ENCODE results near the gene IPO5.
"Not testable (repeated sequence)": the region's sequence is repeated elsewhere in the genome, so short reads cannot be mapped to it uniquely, and the experiment has no call there.

IPO5 gene

DNA sequence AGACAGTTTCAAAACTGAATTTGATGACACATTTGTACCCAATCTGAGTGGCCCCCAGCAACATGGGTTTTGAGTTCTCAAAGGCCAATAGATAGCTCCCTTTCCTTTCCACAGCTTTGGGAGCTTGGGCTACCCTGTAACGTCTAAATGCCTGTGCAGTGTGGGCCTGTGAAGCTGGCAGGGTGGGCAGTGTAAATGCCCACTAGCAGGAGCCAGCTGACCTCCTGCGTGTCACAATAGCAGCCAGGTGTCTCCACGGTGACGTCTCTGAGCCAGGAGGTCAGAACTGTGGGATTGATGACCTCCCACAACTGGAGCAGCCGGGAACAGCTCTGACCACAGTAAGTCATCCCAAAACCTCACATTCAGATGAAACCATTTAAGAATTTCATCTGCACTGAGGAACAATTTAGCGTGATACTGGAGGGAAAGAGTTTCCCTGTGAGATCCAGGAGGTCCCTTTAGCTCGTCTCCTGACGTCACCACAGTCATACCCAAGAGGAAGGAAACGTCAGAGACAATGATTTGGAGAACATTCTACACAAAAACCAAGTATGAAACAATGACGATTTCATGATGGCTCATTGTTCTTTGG is at the start of gene IPO5:
Gene IPO5 (plus strand): TSS at position 300 of the 595 bp plus-strand sequence. CDS start 23,022 bp downstream, outside the sequence.
- DNase-seq, result no peak

DNA sequence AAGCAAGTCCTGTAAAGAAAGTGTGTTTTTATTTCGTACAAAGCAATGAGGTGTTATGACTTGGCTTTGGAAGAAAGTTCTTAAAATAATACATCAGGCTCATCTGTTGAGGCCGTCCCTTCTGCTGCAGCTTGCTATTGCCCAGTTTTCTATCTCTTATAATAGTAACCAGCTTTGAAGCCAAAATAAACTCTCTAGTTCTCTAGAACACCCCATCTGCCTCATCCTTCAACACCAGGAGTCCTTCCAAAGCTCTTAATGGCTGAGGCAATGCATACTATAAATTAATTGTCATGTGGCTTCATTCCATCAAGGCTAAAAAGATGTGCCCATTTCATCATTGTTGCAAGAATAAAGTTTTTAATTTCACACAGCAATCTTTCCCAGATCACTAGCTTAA is 49.4 kb upstream of the IPO5 start:
- no peak for DNase-seq

DNA sequence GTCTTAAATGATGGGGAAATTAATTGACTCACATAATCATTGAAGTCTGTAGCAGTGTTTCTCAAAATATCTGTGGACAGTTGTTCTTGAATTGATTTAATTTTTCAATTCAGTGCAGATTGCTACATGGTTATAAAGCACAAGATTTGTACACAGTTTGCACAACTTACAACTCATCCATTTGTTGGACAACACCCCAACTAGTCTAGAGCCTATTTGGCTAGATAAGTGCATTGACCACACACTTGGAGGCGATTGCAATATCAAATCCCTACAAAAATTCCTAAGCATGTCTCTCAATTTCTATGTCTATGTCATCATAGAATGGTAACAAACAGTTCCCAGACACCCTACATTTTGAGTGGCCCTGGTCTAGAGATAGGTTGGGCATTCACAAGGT is 48.0 kb upstream of the IPO5 start:
- DNase-seq, result no peak

DNA sequence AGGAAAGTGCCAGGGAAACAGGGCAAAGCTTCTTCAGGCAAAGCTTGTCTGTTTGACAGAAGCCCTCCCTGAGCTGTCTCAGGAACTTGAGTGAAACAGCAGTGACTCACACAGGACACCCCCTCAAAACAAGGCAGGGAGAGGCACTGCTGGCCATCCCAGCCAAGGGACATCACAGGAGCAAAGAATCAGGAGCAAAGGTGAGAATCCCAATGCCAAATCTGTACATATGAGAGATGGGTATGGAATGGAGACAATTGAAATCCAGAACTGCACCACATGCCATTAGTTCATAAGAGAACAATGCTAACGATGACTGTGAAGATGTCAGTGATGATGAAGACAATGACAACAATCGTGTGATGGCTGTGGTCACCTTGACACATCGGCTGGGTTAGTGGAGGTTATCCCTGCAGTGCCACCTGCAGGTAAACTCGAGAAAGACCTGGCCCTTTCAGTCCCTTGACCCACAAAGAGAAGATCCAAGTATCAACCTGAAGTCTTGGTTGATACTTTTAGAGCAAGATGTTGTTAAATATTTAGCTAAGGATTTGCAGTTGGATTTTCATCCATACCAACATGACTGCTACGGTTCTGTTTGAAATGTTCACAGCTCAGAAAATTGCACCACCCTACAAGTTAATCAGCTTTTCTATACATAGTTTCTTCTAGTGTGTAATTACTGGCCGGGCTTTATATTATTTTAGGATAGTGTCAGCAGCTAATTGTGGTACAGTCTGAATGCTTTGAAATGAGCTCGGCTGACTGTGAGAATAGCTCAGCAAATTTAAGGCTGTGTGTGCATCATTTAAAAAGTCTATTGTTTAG is 42.0 kb upstream of the IPO5 start:
- DNase-seq, result peak; percentile 12 to 27

DNA sequence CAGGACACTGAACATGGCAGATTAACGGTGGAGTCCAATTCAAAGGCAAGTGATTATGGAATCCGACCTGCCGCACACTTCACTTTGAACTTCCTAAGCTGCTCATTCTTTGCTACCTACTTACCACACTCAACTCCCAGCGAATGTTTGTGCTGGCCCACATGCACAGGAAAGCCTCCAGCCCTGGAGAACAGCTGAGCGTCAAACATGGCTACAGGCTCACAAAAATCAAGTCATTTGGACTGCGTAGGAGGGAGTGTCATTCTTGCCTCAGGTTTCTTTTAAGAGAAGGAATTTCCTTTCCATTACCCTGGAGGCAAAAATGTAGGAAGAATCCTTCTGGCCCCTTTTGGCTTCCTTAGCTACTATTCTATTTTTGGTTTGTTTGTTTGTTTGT is 41.3 kb upstream of the IPO5 start:
- no peak for DNase-seq

DNA sequence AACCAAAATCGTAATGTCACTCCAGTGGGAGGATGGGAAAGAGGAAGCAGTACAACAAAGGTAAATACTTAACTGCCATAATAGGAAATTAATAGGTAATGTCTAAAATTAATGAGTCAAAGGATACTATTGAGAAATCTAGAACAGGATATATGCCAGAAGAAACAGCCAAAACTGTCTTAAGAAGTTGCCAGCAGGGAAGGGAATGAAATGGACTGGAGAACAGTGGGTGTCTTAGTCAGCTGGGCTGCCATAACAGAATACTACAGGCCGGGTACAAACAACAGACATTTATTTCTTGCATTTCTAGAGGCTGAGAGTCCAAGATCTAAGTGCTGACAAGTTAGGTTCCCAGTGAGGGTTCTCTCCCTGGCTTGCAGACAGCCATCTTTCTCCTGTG is 40.3 kb upstream of the IPO5 start:
- DNase-seq, result no peak

DNA sequence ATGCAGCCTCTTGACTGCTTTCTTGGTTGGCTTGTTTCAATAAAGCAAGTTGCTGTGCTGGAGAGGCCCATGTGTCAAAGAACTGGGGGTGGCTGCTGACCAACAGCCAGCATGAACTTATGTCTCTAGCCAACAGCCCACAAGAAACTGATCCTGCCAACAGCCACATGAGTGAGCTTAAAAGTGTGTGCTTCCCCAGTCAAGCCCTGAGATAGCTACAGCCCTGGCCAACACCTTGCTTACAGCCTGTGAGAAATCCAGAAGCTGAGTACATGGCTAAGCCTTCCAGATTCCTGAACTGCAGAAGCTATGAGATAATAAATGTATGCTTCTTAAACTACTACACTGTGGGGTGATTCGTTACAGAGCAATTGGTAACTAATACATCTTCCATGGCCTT is 38.9 kb upstream of the IPO5 start:
- DNase-seq, result no peak

DNA sequence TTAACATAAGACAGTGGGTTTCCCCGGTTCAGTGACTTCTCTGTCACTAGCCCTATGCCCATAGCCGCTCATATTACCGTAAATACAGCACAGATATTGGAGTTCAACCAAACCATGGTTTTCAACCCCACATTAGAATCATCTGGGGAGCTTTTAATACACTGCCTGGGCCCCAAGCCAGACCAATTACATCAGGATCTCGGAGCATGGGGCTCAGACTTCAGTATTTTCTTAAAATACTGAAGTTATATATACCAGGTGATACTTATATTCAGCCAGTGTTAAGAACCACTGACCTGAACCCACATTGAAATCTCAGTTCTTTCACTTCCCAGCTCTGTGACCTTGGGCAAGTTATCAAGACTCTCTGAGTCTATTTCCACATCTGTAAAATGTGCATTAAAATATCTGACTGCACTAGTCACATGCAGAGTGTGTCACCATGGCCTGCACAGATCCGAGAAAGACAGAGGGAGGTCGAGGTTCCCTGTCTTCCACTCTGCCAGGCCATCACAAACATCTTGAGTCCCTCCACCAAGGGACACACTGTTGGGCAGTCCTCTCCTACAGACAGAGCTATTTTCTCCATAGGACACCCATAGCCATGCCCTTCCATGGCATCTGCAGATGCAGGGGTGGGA is 32.2 kb upstream of the IPO5 start:
- no peak for DNase-seq

DNA sequence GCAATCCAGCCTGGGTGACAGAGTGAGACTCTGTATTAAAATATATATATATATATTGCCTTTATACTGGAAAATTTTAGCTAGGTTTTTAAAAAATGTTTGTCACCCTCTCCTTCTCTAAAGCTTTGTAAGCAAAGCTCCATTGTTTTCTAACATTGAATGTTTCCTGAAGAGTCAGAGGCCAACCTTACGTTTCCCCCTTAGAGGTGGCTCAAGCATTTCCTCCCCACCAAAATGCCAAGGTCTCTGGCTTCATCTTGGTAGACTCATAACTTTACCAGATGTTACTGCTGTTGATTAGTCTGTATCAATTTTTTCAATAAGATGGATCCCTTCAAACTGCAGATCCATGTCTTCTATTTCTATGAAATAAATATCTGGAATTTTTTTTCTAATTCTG is 25.2 kb upstream of the IPO5 start:
- DNase-seq, result no peak

DNA sequence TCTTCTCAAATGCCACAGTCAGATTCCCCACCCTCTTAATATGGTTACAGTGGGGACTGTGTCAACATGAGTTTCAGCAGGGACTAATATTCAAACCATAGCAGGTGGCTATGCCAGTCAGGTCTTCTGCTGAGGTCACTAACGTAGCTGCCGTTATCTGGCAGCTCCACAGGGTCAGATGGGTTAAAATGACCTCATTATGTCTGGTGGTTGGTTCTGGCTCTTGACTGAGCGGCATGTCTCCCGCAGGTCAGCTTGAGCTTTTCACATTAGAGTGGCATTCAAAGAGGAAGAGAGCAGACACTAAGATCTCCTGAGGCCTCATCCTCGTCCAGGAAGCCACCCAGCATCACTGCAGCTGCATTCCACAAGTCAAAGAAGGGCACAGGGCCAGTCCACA is 21.4 kb upstream of the IPO5 start:
- no peak for DNase-seq

DNA sequence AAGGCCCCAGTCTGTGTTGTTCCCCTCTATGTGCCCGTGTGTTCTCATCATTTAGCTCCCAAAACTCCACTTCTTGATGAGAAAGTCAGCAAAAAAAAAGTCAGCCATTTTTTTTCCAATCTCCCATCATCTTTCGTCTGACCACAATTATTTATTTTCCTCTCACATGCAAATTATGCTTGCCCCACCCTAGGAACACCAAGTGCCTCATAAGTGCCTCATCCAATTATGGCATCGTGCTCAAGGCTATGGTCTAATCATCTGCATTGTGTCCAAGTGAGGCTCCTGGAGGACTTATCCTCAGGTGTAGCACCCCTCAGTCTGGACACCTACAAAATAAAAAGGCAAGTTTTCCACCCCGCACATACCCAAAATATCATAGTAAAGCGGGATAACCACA is 20.8 kb upstream of the IPO5 start:
- no peak for DNase-seq

DNA sequence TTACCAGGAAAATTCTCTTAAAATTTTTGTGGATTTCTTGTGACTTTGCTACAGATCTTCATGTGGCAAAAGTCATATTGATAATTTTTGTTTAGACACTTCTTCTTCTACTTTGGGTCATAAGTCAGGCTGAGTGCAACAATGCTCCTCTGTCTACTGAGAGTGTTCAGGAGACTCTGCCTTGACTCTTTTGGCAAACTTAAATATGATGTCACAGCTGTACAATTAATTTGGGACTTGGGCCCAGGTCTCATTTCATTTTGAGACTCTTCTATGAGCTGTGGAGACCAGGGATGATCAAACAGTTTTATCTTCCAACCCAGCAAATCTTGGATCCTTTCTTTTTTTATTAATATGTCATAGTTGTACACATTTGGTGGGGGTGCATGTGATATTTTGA is 19.7 kb upstream of the IPO5 start:
- DNase-seq, result no peak

DNA sequence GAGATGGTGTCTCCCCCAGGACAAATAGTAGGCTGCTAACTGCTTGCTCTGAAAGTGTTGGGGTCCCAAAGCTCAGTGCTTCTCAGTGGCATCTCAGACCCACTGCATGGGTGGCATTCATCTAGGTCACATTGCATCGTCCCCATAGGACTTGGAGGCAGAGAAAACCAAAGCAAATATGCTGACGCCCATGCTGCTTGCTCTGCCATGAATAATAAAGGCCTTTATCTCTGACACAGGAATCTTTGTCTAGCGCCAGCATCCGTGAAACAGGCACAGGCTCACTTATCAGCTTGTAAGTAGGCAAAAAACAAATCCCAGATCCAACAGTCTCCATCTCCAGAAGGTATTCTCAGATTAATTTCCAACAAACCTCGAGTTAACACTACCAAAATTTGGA is 18.9 kb upstream of the IPO5 start:
- no peak for DNase-seq

DNA sequence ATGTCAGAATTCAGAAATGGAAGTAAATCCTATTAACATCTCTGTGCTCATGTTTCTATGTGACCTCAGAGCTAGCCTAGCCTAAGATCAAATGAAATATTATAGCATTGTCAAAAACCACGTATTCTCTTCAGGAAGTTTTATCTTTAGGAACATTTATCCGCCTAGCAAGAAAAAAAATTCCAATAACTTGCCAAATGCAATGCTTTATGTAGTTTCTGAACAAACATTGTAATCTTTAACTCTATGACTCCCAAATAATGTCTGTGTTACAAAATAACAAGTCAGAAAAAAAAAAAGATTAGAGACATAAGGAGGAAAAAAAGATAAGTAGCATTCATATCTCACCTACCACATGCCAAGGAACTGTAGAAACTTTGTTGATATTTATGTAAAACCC is 18.4 kb upstream of the IPO5 start:
- no peak for DNase-seq

DNA sequence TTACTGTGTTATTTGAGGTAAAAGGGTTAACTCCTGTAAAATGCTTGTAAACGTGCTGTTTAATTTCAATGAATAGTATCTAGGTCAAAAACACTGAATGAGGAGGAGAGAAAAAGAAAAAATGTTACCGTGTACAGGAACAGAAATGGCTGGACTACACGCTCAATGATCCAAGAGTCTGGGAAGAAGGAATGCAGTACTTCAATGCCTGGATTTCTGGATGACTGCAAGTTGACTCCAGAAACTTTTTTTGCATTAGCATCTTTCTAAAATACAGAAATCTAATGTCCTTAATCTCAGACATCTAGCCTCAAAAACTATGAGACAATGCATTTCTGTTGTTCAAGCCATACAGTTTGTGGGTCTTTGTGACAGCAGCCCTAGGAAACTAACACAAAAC is 17.4 kb upstream of the IPO5 start:
- DNase-seq, result no peak

DNA sequence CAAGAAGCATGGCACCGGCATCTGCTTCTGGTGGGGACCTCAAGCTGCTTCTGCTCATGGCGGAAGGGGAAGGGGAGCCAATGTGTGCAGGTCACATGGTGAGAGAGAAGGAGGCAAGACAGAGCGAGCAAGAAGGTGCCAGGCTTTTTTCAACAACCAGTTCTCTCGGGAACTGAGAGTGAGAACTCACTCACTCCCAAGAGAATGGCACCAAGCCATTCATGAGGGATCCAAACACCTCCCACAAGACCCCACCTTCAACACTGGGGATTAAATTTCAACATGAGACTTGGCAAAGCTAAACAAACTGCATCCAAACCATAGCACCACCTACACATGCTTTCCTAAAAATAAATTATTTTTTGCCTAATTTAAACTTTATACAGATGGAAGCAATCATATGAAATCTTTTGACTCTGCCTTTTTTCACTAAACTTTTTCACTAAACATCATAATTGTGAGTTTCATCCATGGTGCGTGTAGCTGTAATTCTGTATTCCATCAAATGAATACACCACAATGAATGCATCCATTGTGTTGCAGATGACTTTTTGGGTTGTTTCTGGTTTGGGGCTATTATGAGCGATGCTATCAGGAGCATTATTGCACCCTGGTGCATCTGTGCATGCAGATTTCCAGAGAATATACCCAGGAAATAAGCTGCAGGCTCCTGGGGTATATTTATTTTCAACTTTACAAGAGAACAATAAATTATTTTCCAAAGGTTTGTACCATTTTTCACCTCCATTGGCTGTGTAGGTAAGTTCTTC is 14.6 kb upstream of the IPO5 start:
- DNase-seq, result no peak

DNA sequence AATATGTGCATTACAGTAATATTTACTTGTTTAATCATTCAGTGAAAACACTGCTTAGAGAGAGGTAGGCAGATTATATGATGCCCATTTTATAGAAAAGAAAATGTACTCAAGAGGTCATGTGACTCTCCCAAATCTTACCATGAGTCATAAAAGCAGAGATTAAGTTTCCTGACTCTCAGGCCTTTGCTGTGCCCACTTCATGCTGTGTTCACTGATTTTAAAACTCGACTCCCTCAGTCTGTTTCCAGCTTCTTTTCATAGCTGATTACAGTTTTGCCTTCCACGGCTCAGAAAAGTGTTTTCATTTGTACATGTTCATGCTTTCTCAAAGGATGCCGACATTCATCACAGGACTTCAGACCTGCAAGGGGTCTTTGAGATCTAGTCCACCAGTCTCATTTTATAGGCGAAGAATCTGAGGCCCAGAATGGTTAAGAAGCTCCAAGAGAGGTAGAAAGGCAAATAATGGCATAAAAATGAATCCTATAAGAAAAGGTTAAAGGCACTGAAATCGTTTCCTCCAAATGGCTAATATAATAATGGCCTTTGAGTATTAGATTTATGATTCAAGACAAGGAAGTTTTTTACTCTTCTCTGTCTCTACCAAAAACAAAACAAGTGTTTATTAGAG is 9.0 kb upstream of the IPO5 start:
- DNase-seq, result no peak

DNA sequence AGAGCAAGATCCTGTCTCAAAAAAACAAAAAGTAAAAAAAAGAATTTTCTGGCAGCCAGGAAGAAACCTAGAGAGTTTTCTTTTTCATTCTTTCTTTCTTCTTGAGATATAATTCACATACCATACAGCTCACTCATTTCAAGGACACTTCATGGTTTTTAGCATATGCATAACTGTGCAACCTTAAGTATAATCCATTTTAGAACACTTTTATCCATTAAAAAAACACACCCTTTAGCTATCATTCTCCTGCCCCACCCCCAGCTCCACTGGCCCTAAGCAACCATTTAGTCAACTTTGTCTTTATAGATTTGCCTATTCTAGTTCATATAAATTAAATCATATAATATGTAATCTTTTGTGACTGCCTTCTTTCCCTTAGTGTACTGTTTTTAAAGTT is 8.1 kb upstream of the IPO5 start:
- DNase-seq, result no peak

DNA sequence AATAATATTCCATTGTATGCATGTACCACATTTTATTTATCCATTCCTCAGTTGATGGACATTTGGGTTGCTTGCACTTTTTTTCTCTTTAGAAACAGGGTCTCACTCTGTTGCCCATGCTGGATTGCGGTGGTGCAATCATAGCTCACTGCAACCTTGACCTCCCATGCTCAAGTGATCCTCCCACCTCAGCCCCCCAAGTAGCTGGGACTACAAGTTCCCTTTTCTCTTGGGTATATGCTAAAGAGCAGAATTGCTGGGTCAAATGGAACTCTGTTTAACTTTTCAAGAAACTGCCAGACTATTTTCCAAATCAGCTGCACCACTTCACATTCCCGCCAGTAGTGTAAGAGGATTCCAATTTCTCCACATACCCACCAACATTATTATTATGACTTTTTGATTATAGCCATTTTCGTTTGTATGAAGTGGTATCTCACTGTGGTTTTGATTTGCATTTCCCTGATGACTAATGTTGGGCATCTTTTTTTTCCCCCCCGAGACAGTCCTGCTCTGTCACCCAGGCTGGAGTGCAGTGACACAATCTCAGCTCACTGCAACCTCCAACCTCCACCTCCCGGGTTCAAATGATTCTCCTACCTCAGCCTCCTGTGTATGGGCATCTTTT is 7.6 kb upstream of the IPO5 start:
- DNase-seq, result no peak

DNA sequence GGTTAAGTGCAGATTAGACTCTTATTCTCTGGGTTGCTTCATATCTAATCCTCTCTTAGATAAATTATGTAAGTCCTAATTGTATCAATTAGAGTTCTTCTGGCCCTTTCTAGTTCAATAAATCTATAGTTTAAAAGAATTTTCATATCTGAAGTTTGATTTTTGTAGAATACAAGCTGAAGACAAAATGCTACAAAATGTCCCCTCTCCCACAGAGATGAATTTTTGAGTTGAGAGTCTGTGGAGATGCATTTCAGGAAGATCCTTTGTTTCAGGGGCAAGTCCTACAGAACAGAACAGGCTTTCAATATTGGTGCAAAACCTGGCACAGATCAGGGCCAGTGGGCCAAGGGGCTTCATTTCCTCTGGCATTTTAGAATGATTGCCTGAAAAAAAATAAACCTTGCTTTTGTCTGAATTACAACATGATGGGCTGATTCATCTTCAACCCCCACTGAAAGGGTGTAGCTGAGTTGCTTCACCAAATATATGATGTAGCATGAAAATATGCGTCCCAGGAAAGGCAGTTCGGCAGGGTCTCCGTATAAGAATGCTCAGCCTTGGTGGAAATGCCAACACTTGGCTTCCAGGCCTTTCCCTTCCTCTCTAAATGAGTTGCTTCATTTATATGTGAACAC is 6.4 kb upstream of the IPO5 start:
- DNase-seq, result no peak

DNA sequence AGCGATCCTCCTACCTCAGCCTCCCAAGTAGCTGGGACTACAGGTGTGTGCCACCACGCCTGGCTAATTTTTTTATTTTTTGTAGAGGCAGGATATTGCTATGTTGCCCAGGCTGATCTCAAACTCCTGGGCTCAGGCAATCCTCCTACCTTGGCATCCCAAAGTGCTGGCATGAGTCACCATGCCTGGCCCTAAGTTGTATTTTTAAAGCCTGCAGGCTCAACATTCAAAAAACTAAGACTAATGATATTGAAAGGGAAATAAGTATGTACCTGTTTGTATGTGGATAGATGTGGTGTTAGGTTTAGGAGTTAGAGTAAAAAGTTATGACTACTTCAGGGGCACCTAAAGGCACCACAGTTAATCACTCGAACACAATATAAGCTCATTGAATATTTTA is 5.4 kb upstream of the IPO5 start:
- no peak for DNase-seq

DNA sequence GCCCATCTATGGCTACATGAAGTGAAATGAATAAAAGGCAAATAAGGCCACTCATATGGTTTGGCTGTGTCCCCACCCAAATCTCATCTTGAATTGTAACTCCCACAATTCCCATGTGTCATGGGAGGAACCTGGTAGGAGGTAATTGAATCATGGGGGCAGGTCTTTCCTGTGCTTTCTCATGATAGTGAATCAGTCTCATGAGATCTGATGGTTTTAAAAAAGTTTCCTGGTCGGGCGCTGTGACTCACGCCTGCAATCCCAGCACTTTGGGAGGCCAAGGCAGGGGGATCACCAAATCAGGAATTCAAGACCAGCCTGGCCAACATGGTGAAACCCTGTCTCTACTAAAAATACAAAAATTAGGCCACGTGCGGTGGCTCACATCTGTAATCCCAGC is 4.2 kb upstream of the IPO5 start:
- not testable (repeated sequence) for DNase-seq

Data from NCI-H187 (cell line).